GM23338 (cell line): Measurements from ENCODE around the gene AGER. TPM values are rescaled to one million over a fixed set of nuclear protein-coding genes. Genes with fewer than 3 reads are reported as not detected.

Experiments
- ATAC-seq: fragments of 200-7000 bp; cut with Tn5 transposase; 3 replicates; pipeline ENCODE4 v1.9.1; 2020
- DNase-seq: peaks from one replicate; pipeline ENCODE4 v3.0.0-alpha.2; 2015; ENCODE audit warnings: low spot score
- H2AFZ ChIP-seq: fragments of 200-600 bp; sonication (generic); 2 replicates; pipeline ENCODE4 v1.8.0; 2016; ENCODE audit warnings: antibody characterized with exemption, mild to moderate bottlenecking, moderate library complexity
- H3F3A ChIP-seq: fragments of 200-600 bp; sonication (generic); replicated peaks from 2 replicates; pipeline ENCODE4 v1.8.0; 2017; ENCODE audit warnings: antibody characterized with exemption, mixed run types, low read depth
- H3K27ac ChIP-seq: fragments of 200-600 bp; sonication (generic); 2 replicates; pipeline ENCODE4 v1.6.1; 2016; ENCODE audit warnings: low read depth
- H3K27me3 ChIP-seq: fragments of 200-600 bp; sonication (generic); 2 replicates; pipeline ENCODE4 v1.8.0; 2016; ENCODE audit warnings: mild to moderate bottlenecking, mixed run types, moderate library complexity; ENCODE audit not compliant: insufficient read depth
- H3K36me3 ChIP-seq: fragments of 200-600 bp; sonication (generic); 2 replicates; pipeline ENCODE4 v1.8.0; 2016; ENCODE audit warnings: mild to moderate bottlenecking; ENCODE audit not compliant: insufficient read depth
- H3K4me1 ChIP-seq: fragments of 200-600 bp; sonication (generic); 2 replicates; pipeline ENCODE4 v1.8.0; 2016; ENCODE audit warnings: mild to moderate bottlenecking, moderate library complexity; ENCODE audit not compliant: insufficient read depth
- H3K4me2 ChIP-seq: fragments of 200-600 bp; sonication (generic); 2 replicates; pipeline ENCODE4 v1.7.1; 2017; ENCODE audit warnings: mixed run types
- H3K4me3 ChIP-seq: fragments of 200-600 bp; sonication (generic); 2 replicates; pipeline ENCODE4 v1.6.1; 2016; ENCODE audit warnings: mixed run types
- H3K79me2 ChIP-seq: fragments of 200-600 bp; sonication (generic); replicated peaks from 2 replicates; pipeline ENCODE4 v1.8.0; 2017; ENCODE audit warnings: mild to moderate bottlenecking; ENCODE audit not compliant: insufficient read depth
- H3K9me2 ChIP-seq: fragments of 200-600 bp; sonication (generic); 2 replicates; pipeline ENCODE4 v1.8.0; 2017; ENCODE audit not compliant: insufficient read depth
- H4K20me1 ChIP-seq: fragments of 200-600 bp; sonication (generic); replicated peaks from 2 replicates; pipeline ENCODE4 v1.8.0; 2017; ENCODE audit warnings: mild to moderate bottlenecking; ENCODE audit not compliant: insufficient read depth
- H3K27ac Mint-ChIP-seq: 2 replicates; pipeline ENCODE4 v1.8.0; 2020; ENCODE audit warnings: inconsistent platforms, mild to moderate bottlenecking, moderate library complexity, mixed read lengths
- H3K27me3 Mint-ChIP-seq: 3 replicates; pipeline ENCODE4 v1.8.0; 2022; ENCODE audit warnings: low read depth, mild to moderate bottlenecking, moderate library complexity, mixed read lengths, inconsistent platforms; ENCODE audit not compliant: insufficient read depth, poor library complexity
- H3K36me3 Mint-ChIP-seq: 3 replicates; pipeline ENCODE4 v1.8.0; 2021; ENCODE audit warnings: low read depth, mild to moderate bottlenecking, inconsistent platforms, moderate library complexity, mixed read lengths
- H3K4me1 Mint-ChIP-seq: 3 replicates; pipeline ENCODE4 v1.8.0; 2020; ENCODE audit warnings: mild to moderate bottlenecking, inconsistent platforms, mixed read lengths
- H3K4me3 Mint-ChIP-seq: 3 replicates; pipeline ENCODE4 v1.8.0; 2021; ENCODE audit warnings: moderate library complexity, mild to moderate bottlenecking, inconsistent platforms, mixed read lengths
- H3K9me3 Mint-ChIP-seq: 3 replicates; pipeline ENCODE4 v1.8.0; 2020; ENCODE audit warnings: moderate library complexity, mild to moderate bottlenecking, inconsistent platforms, mixed read lengths
- CREB1 ChIP-seq: fragments of 250-450 bp; sonication (Bioruptor Pico); IDR thresholded peaks from 2 replicates; pipeline ENCODE4 v1.5.0; 2020; ENCODE audit warnings: low read depth, mild to moderate bottlenecking, moderate library complexity
- EZH2 ChIP-seq: fragments of 200-600 bp; sonication (generic); IDR thresholded peaks from one replicate; pipeline ENCODE4 v1.8.0; 2017; ENCODE audit warnings: antibody characterized with exemption, mild to moderate bottlenecking, low read depth; ENCODE audit not compliant: unreplicated experiment
- EZH2phosphoT487 ChIP-seq: fragments of 200-600 bp; sonication (generic); IDR thresholded peaks from one replicate; pipeline ENCODE4 v1.8.1; 2018; ENCODE audit warnings: antibody characterized with exemption; ENCODE audit not compliant: unreplicated experiment
- JUNB ChIP-seq: IDR thresholded peaks from one replicate; pipeline ENCODE4 v1.6.1; 2016; ENCODE audit warnings: antibody characterized with exemption; ENCODE audit not compliant: unreplicated experiment
- NANOG ChIP-seq: IDR thresholded peaks from 2 replicates; pipeline ENCODE4 v1.6.1; 2016; ENCODE audit warnings: antibody characterized with exemption, borderline replicate concordance
- POLR2AphosphoS5 ChIP-seq: IDR thresholded peaks from 2 replicates; pipeline ENCODE4 v1.6.1; 2016; ENCODE audit warnings: antibody characterized with exemption, low read depth
- STAT1 ChIP-seq: IDR thresholded peaks from one replicate; pipeline ENCODE4 v1.6.1; 2016; ENCODE audit warnings: antibody characterized with exemption; ENCODE audit not compliant: unreplicated experiment
- ZNF114 ChIP-seq: fragments of 250-450 bp; sonication (Bioruptor Pico); IDR thresholded peaks from 2 replicates; pipeline ENCODE4 v1.5.0; 2020; ENCODE audit warnings: mild to moderate bottlenecking, moderate library complexity
- ZNF331 ChIP-seq: fragments of 250-450 bp; sonication (Bioruptor Pico); IDR thresholded peaks from 2 replicates; pipeline ENCODE4 v1.5.0; 2020; ENCODE audit warnings: low read depth, mild to moderate bottlenecking, moderate library complexity
- polyA plus RNA-seq: library from polyadenylated mRNA; unstranded; fragments of >200 nt; fragmentation: Nextera tagmentation; extraction: Ambion mirVana; gene quantifications from 2 replicates; pipeline ENCODE4 v1.2.1, GENCODE V29; 2016
- total RNA-seq: library from RNA; depleted of rRNA; stranded (reverse); fragments of >200 nt; shearing (Covaris generic); gene quantifications from 2 replicates; pipeline ENCODE4 v1.2.3, GENCODE V29; 2014
- TF ChIP-seq, protein P1 (sequence below): IDR thresholded peaks from 2 replicates; pipeline ENCODE4 v1.6.1; 2016; ENCODE audit warnings: antibody characterized with exemption
- TF ChIP-seq, protein P2 (sequence below): fragments of 250-450 bp; sonication (Bioruptor Pico); IDR thresholded peaks from 2 replicates; pipeline ENCODE4 v1.5.0; 2020; ENCODE audit warnings: mild to moderate bottlenecking, moderate library complexity
- TF ChIP-seq, protein P3 (sequence below), 2 experiments: fragments of 200-600 bp in 1 of 2; sonication (generic) in 1 of 2; conservative IDR thresholded peaks; 2 replicates each; pipeline versions ENCODE4 v1.5.1 to v1.6.1; 2016 to 2017; ENCODE audit warnings: antibody characterized with exemption in 2 of 2, low read depth in 2 of 2, mild to moderate bottlenecking in 2 of 2, moderate library complexity in 1 of 2
- TF ChIP-seq, protein P4 (sequence below): IDR thresholded peaks from one replicate; pipeline ENCODE4 v1.6.1; 2018; ENCODE audit warnings: antibody characterized with exemption; ENCODE audit not compliant: unreplicated experiment

The AGER gene
- total and polyA plus RNA-seq, 2 experiments from 2014 or later: 2.3 to 3.4 TPM

DNA sequence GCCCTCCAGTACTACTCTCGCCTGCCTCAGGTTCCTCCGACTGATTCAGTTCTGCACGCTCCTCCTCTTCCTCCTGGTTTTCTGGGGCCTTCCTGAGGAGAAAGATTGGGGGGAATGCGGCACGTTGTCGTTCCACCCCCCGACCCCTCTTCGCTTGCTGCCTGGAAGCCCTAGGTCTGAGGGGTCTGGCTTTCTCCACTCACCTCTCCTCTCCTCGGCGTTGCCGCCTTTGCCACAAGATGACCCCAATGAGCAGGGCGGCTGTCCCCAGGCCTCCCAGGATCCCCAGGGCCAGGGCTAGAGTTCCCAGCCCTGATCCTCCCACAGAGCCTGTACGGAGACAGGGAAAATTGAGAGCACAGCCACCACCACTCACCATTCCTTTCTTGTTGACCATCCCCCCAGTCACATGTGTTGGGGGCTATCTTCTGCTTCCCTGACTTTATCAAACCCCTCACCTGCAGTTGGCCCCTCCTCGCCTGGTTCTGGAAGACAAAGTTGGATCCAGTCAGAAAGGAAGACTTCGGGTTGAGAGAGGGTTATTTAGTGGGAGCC, 2.8 kb downstream of the AGER start:
- peaks cover 12% of the 10 kb centered on the region for H3F3A ChIP-seq
- ATAC-seq (no peak), DNase-seq (no peak)
- H3K36me3 ChIP-seq: peaks cover 2% of the 10 kb centered on the region; the same call in 1 of the 2 replicates
- no peaks in the 10 kb centered on the region for H3K27me3 ChIP-seq
- no peak overlapping the region for H2AFZ ChIP-seq
- no peak overlapping the region for H3K4me2 ChIP-seq
- H3K79me2 ChIP-seq: peaks cover 13% of the 10 kb centered on the region
- Mint-ChIP-seq H3K4me3 (0 out of 3 replicates have a peak overlapping the region, but pooled peaks have one; percentile 6), H3K4me1 (peaks cover 36% of the 10 kb centered on the region), H3K9me3 (no peaks in the 10 kb centered on the region), H3K36me3 (peaks cover 54% of the 10 kb centered on the region), H3K27me3 (peaks cover 23% of the 10 kb centered on the region), H3K27ac (no peak overlapping the region; the same call in 1 of the 2 replicates)
- peaks cover 13% of the 10 kb centered on the region; the same call in 1 of the 2 replicates for H3K4me1 ChIP-seq
- H4K20me1 ChIP-seq: no peaks in the 10 kb centered on the region
- no peak overlapping the region for H3K27ac ChIP-seq
- TF ChIP-seq EZH2phosphoT487: no peak
- TF ChIP-seq JUNB: no peak
- TF ChIP-seq, protein P1, sequence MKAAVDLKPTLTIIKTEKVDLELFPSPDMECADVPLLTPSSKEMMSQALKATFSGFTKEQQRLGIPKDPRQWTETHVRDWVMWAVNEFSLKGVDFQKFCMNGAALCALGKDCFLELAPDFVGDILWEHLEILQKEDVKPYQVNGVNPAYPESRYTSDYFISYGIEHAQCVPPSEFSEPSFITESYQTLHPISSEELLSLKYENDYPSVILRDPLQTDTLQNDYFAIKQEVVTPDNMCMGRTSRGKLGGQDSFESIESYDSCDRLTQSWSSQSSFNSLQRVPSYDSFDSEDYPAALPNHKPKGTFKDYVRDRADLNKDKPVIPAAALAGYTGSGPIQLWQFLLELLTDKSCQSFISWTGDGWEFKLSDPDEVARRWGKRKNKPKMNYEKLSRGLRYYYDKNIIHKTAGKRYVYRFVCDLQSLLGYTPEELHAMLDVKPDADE: no peak
- TF ChIP-seq, protein P2, sequence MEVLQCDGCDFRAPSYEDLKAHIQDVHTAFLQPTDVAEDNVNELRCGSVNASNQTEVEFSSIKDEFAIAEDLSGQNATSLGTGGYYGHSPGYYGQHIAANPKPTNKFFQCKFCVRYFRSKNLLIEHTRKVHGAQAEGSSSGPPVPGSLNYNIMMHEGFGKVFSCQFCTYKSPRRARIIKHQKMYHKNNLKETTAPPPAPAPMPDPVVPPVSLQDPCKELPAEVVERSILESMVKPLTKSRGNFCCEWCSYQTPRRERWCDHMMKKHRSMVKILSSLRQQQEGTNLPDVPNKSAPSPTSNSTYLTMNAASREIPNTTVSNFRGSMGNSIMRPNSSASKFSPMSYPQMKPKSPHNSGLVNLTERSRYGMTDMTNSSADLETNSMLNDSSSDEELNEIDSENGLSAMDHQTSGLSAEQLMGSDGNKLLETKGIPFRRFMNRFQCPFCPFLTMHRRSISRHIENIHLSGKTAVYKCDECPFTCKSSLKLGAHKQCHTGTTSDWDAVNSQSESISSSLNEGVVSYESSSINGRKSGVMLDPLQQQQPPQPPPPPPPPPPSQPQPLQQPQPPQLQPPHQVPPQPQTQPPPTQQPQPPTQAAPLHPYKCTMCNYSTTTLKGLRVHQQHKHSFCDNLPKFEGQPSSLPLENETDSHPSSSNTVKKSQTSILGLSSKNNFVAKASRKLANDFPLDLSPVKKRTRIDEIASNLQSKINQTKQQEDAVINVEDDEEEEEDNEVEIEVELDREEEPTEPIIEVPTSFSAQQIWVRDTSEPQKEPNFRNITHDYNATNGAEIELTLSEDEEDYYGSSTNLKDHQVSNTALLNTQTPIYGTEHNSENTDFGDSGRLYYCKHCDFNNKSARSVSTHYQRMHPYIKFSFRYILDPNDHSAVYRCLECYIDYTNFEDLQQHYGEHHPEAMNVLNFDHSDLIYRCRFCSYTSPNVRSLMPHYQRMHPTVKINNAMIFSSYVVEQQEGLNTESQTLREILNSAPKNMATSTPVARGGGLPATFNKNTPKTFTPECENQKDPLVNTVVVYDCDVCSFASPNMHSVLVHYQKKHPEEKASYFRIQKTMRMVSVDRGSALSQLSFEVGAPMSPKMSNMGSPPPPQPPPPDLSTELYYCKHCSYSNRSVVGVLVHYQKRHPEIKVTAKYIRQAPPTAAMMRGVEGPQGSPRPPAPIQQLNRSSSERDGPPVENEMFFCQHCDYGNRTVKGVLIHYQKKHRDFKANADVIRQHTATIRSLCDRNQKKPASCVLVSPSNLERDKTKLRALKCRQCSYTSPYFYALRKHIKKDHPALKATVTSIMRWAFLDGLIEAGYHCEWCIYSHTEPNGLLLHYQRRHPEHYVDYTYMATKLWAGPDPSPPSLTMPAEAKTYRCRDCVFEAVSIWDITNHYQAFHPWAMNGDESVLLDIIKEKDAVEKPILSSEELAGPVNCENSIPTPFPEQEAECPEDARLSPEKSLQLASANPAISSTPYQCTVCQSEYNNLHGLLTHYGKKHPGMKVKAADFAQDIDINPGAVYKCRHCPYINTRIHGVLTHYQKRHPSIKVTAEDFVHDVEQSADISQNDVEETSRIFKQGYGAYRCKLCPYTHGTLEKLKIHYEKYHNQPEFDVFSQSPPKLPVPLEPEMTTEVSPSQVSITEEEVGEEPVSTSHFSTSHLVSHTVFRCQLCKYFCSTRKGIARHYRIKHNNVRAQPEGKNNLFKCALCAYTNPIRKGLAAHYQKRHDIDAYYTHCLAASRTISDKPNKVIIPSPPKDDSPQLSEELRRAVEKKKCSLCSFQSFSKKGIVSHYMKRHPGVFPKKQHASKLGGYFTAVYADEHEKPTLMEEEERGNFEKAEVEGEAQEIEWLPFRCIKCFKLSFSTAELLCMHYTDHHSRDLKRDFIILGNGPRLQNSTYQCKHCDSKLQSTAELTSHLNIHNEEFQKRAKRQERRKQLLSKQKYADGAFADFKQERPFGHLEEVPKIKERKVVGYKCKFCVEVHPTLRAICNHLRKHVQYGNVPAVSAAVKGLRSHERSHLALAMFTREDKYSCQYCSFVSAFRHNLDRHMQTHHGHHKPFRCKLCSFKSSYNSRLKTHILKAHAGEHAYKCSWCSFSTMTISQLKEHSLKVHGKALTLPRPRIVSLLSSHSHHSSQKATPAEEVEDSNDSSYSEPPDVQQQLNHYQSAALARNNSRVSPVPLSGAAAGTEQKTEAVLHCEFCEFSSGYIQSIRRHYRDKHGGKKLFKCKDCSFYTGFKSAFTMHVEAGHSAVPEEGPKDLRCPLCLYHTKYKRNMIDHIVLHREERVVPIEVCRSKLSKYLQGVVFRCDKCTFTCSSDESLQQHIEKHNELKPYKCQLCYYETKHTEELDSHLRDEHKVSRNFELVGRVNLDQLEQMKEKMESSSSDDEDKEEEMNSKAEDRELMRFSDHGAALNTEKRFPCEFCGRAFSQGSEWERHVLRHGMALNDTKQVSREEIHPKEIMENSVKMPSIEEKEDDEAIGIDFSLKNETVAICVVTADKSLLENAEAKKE (CRISPR knock-in tag): no peak
- no peak for TF ChIP-seq POLR2AphosphoS5
- no peak for TF ChIP-seq STAT1
- no peak for TF ChIP-seq ZNF331 (CRISPR knock-in tag)
- no peak for TF ChIP-seq NANOG
- TF ChIP-seq CREB1 (CRISPR knock-in tag): no peak
- TF ChIP-seq, protein P3, sequence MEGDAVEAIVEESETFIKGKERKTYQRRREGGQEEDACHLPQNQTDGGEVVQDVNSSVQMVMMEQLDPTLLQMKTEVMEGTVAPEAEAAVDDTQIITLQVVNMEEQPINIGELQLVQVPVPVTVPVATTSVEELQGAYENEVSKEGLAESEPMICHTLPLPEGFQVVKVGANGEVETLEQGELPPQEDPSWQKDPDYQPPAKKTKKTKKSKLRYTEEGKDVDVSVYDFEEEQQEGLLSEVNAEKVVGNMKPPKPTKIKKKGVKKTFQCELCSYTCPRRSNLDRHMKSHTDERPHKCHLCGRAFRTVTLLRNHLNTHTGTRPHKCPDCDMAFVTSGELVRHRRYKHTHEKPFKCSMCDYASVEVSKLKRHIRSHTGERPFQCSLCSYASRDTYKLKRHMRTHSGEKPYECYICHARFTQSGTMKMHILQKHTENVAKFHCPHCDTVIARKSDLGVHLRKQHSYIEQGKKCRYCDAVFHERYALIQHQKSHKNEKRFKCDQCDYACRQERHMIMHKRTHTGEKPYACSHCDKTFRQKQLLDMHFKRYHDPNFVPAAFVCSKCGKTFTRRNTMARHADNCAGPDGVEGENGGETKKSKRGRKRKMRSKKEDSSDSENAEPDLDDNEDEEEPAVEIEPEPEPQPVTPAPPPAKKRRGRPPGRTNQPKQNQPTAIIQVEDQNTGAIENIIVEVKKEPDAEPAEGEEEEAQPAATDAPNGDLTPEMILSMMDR (conservative IDR thresholded peaks at IDR 0.05; ENCODE audit: low read depth in 2 of 2): no peak
- no peak for TF ChIP-seq ZNF114 (CRISPR knock-in tag)
- TF ChIP-seq, protein P4, sequence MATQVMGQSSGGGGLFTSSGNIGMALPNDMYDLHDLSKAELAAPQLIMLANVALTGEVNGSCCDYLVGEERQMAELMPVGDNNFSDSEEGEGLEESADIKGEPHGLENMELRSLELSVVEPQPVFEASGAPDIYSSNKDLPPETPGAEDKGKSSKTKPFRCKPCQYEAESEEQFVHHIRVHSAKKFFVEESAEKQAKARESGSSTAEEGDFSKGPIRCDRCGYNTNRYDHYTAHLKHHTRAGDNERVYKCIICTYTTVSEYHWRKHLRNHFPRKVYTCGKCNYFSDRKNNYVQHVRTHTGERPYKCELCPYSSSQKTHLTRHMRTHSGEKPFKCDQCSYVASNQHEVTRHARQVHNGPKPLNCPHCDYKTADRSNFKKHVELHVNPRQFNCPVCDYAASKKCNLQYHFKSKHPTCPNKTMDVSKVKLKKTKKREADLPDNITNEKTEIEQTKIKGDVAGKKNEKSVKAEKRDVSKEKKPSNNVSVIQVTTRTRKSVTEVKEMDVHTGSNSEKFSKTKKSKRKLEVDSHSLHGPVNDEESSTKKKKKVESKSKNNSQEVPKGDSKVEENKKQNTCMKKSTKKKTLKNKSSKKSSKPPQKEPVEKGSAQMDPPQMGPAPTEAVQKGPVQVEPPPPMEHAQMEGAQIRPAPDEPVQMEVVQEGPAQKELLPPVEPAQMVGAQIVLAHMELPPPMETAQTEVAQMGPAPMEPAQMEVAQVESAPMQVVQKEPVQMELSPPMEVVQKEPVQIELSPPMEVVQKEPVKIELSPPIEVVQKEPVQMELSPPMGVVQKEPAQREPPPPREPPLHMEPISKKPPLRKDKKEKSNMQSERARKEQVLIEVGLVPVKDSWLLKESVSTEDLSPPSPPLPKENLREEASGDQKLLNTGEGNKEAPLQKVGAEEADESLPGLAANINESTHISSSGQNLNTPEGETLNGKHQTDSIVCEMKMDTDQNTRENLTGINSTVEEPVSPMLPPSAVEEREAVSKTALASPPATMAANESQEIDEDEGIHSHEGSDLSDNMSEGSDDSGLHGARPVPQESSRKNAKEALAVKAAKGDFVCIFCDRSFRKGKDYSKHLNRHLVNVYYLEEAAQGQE: no peak
- no peak for TF ChIP-seq EZH2
- H3K9me2 ChIP-seq: no peaks in the 10 kb centered on the region
- H3K4me3 ChIP-seq: no peak overlapping the region
